ENCODE data around the gene ATG4B.
"Not testable (repeated sequence)": the region's sequence is repeated elsewhere in the genome, so short reads cannot be mapped to it uniquely, and the experiment has no call there.

Gene ATG4B

GRCh38 chr2:241637018-241637794, at the start of gene ATG4B, which contains the start of gene THAP4:
Gene ATG4B, plus strand, starts transcription at chr2:241637693. Its CDS starts 22 bp downstream, at chr2:241637715.
Gene THAP4, minus strand, starts transcription at chr2:241637158. Its CDS starts 141 bp downstream, at chr2:241637017.
- DNase-seq: peak; percentile 85

GRCh38 chr2:241589863-241590262, 47.6 kb upstream of the ATG4B start:
- not testable (repeated sequence) for DNase-seq

- DNase-seq: not testable (repeated sequence)
Observed at GRCh38 chr2:241590496-241591455, 46.7 kb upstream of the ATG4B start.

- no peak for DNase-seq
Observed at GRCh38 chr2:241592126-241592845, 45.2 kb upstream of the ATG4B start.

- no peak for DNase-seq
Observed at GRCh38 chr2:241593271-241593670, 44.2 kb upstream of the ATG4B start.

GRCh38 chr2:241595600-241596140, 41.8 kb upstream of the ATG4B start:
- DNase-seq: no peak

GRCh38 chr2:241597561-241597960, 39.9 kb upstream of the ATG4B start:
- no peak for DNase-seq

- no peak for DNase-seq
Observed at GRCh38 chr2:241598061-241598460, 39.4 kb upstream of the ATG4B start.

GRCh38 chr2:241598487-241598886, 39.0 kb upstream of the ATG4B start:
- peak; percentile 21 for DNase-seq

GRCh38 chr2:241599615-241600014, 37.9 kb upstream of the ATG4B start:
- no peak for DNase-seq

- DNase-seq: no peak
Observed at GRCh38 chr2:241601841-241602240, 35.7 kb upstream of the ATG4B start.

- no peak for DNase-seq
Observed at GRCh38 chr2:241602720-241603119, 34.8 kb upstream of the ATG4B start.

GRCh38 chr2:241603686-241604085, 33.8 kb upstream of the ATG4B start:
- no peak for DNase-seq

- DNase-seq: no peak
Observed at GRCh38 chr2:241606186-241606585, 31.3 kb upstream of the ATG4B start.

- DNase-seq: no peak
Observed at GRCh38 chr2:241607162-241607885, 30.2 kb upstream of the ATG4B start.

- no peak for DNase-seq
Observed at GRCh38 chr2:241608881-241609280, 28.6 kb upstream of the ATG4B start.

GRCh38 chr2:241609859-241610793, 27.4 kb upstream of the ATG4B start:
- DNase-seq: no peak

GRCh38 chr2:241611062-241611461, 26.4 kb upstream of the ATG4B start:
- DNase-seq: no peak

- no peak for DNase-seq
Observed at GRCh38 chr2:241612156-241613016, 25.1 kb upstream of the ATG4B start.
